Activated T-cell treated with anti-CD3 and anti-CD28 coated beads, Interleukin-2, amount 50 U/mL, for 4 hours (primary cell): ENCODE results near the gene SKIC2. TPM values are rescaled to one million over a fixed set of nuclear protein-coding genes. Genes with fewer than 3 reads are reported as not detected.
"Not testable (repeated sequence)": the region's sequence is repeated elsewhere in the genome, so short reads cannot be mapped to it uniquely, and the experiment has no call there.

ENCODE experiments used
- ATAC-seq, 2 donors: fragments of 200-7000 bp; cut with Tn5 transposase; one replicate each; pipeline ENCODE4 v1.10.0; 2021
- DNase-seq: peaks from one replicate; pipeline ENCODE4 v3.0.0-alpha.2; 2020
- H3K27me3 Mint-ChIP-seq: one replicate; pipeline ENCODE4 v1.8.0; 2021; ENCODE audit warnings: low read depth, mixed read lengths
- H3K36me3 Mint-ChIP-seq: one replicate; pipeline ENCODE4 v1.8.0; 2022; ENCODE audit warnings: mixed read lengths; ENCODE audit not compliant: insufficient read depth
- H3K4me1 Mint-ChIP-seq: one replicate; pipeline ENCODE4 v1.8.0; 2021; ENCODE audit warnings: low read depth, mixed read lengths
- H3K4me3 Mint-ChIP-seq: one replicate; pipeline ENCODE4 v1.8.0; 2021; ENCODE audit warnings: mild to moderate bottlenecking, moderate library complexity, mixed read lengths
- H3K9me3 Mint-ChIP-seq: one replicate; pipeline ENCODE4 v1.8.0; 2021; ENCODE audit warnings: mixed read lengths
- total RNA-seq, 3 donors: library from RNA; stranded (reverse); gene quantifications; one replicate each; pipeline ENCODE4 v1.2.1, GENCODE V29; 2021

Gene SKIC2
- total RNA-seq, 3 donors from 2014 or later: 123 to 157 (median 132) TPM

DNA sequence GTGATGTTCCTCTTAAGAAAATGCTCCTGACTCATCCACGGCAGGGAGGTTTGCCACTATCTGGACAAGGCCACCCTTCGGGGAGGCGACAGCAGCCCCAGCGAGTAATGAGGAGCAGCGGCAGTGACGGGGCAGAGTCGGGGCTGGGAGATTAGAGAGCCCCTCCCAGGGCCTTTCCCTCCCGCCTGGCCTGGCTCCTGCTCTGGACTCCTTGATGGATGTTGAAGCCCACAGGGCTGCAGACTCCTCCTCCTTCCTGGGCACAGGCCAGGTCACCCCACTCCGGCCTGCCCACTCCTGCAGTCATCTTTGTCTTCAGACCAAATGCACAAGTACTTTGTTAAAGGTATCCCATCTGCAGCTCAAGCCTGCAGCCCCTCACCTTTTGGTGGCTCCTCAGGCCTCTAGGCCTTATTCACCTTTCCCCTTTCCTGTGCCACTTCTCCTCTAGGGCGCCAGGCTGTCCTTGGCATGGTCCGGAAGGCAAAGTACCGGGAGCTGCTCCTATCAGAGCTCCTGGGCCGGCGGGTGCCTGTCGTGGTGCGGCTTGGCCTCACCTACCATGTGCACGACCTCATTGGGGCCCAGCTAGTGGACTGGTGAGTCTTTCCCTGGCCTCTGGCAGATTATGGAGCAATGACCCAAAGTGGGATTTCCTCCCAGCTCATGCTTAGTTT is 54.1 kb downstream of the SKIC2 start:
- ATAC-seq, H3K36me3 Mint-ChIP-seq, H3K9me3 Mint-ChIP-seq, H3K4me1 Mint-ChIP-seq, DNase-seq, H3K4me3 Mint-ChIP-seq, H3K27me3 Mint-ChIP-seq: not testable (repeated sequence)

DNA sequence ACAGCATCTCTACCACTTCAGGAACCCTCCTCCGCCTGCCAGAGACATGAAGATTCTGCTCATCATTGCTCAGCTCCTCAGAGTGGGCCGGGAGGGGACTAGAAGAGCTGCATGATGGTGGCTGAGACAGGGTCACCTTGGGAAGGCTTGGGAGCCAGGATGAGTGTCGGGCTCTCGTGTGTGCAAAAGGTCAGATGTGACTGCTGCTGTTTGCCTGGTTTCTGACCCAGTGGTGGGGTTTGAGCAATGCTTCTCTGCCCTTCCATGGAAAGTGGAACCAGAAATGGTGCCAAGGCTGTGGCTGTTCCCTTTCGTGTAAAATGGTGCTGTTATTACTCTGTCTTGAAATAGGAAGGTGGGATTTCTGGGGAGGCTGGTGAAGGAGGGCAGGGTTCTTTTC is 54.8 kb downstream of the SKIC2 start:
- DNase-seq, H3K27me3 Mint-ChIP-seq, H3K4me3 Mint-ChIP-seq, ATAC-seq, H3K4me1 Mint-ChIP-seq, H3K36me3 Mint-ChIP-seq, H3K9me3 Mint-ChIP-seq: not testable (repeated sequence)

DNA sequence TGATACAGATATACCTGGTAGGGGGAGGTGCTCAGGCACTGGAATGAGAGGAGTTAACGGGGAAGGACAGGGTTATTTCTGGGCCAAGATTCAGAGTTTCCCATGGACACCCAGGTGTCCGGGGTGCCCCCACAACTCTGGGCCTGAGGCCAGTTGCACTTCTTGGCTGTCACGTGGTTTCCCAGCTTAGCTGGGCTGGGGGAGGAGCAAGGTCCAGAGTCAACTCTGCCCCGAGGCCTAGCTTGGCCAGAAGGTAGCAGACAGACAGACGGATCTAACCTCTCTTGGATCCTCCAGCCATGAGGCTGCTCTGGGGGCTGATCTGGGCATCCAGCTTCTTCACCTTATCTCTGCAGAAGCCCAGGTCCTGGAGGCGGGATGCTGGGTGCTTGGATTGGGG is 55.6 kb downstream of the SKIC2 start, which contains the start of gene C4B:
Gene C4B (plus strand): TSS at position 249 of the 400 bp plus-strand sequence. CDS start 51 bp downstream, at position 300.
- not testable (repeated sequence) for H3K9me3 Mint-ChIP-seq, DNase-seq, H3K4me3 Mint-ChIP-seq, H3K4me1 Mint-ChIP-seq, H3K27me3 Mint-ChIP-seq, H3K36me3 Mint-ChIP-seq, ATAC-seq

Other genes with a start within 250 kb of the SKIC2 start
- gene LY6G6D, start 243.8 kb upstream of the SKIC2 start, total RNA-seq: not detected
- gene LY6G6C, start 237.4 kb upstream of the SKIC2 start, total RNA-seq: not detected
- gene MPIG6B, start 235.8 kb upstream of the SKIC2 start, total RNA-seq: under 1 TPM in 2 of 3 donors, not detected in 1; 0.33 to 0.55 TPM
- gene DDAH2, start 229.9 kb upstream of the SKIC2 start, total RNA-seq: 1 to 10 TPM; 3.4 to 3.9 (median 3.5) TPM
- 100 to 1,000 TPM; 344 to 370 (median 353) TPM for gene CLIC1, start 222.6 kb upstream of the SKIC2 start, total RNA-seq
- gene MSH5, start 219.2 kb upstream of the SKIC2 start, total RNA-seq: 10 to 100 TPM; 30.9 to 35.4 (median 34.3) TPM
- 10 to 100 TPM in 2 of 3 donors, 1 to 10 TPM in 1; 9.4 to 12.2 (median 12.1) TPM for gene SAPCD1, start 196.5 kb upstream of the SKIC2 start, total RNA-seq
- gene VWA7, start 181.8 kb upstream of the SKIC2 start, total RNA-seq: 1 to 10 TPM; 1.4 TPM
- 100 to 1,000 TPM; 231 to 263 (median 234) TPM for gene VARS1, start 163.4 kb upstream of the SKIC2 start, total RNA-seq
- 100 to 1,000 TPM; 163 to 192 (median 184) TPM for gene LSM2, start 152.2 kb upstream of the SKIC2 start, total RNA-seq
- 1 to 10 TPM; 1.6 to 1.8 (median 1.7) TPM for gene HSPA1L, start 143.9 kb upstream of the SKIC2 start, total RNA-seq
- 10 to 100 TPM; 33.3 to 38.1 (median 34.2) TPM for gene HSPA1A, start 143.6 kb upstream of the SKIC2 start, total RNA-seq
- 10 to 100 TPM; 76.1 to 97.7 (median 93.0) TPM for gene HSPA1B, start 131.4 kb upstream of the SKIC2 start, total RNA-seq
- gene NEU1, start 96.4 kb upstream of the SKIC2 start, total RNA-seq: 10 to 100 TPM; 25.6 to 26.7 (median 26.0) TPM
- under 1 TPM; 0.13 to 0.60 (median 0.20) TPM for gene SLC44A4, start 80.2 kb upstream of the SKIC2 start, total RNA-seq
- 10 to 100 TPM; 52.8 to 70.9 (median 67.8) TPM for gene EHMT2, start 61.5 kb upstream of the SKIC2 start, total RNA-seq
- 1 to 10 TPM; 3.5 to 6.1 (median 5.4) TPM for gene ZBTB12, start 57.1 kb upstream of the SKIC2 start, total RNA-seq
- gene C2, start 31.5 kb upstream of the SKIC2 start, total RNA-seq: 1 to 10 TPM in 1 of 3 donors, under 1 TPM in 2; 0.56 to 1.0 (median 0.95) TPM
- gene CFB, start 13.1 kb upstream of the SKIC2 start, total RNA-seq: 1 to 10 TPM in 2 of 3 donors, under 1 TPM in 1; 0.42 to 1.5 (median 1.4) TPM
- gene NELFE, start 204 bp upstream of the SKIC2 start, total RNA-seq: 100 to 1,000 TPM; 107 to 111 (median 109) TPM
- 1 to 10 TPM; 7.1 to 9.0 (median 8.9) TPM for gene DXO, start 13.0 kb downstream of the SKIC2 start, total RNA-seq
- 1 to 10 TPM; 4.3 to 5.9 (median 5.3) TPM for gene C4A, start 22.9 kb downstream of the SKIC2 start, total RNA-seq
- gene C4B, start 55.6 kb downstream of the SKIC2 start, total RNA-seq: 1 to 10 TPM; 4.9 to 5.3 (median 5.2) TPM
- 1 to 10 TPM in 1 of 3 donors, under 1 TPM in 2; 0.74 to 1.0 (median 0.84) TPM for gene CYP21A2, start 79.2 kb downstream of the SKIC2 start, total RNA-seq
- 1 to 10 TPM; 1.1 to 1.9 (median 1.6) TPM for gene TNXB, start 150.2 kb downstream of the SKIC2 start, total RNA-seq
- gene ATF6B, start 169.1 kb downstream of the SKIC2 start, total RNA-seq: 10 to 100 TPM; 65.2 to 75.2 (median 67.2) TPM
- 1 to 10 TPM; 3.2 to 6.6 (median 4.9) TPM for gene FKBPL, start 171.1 kb downstream of the SKIC2 start, total RNA-seq
- gene PRRT1, start 192.8 kb downstream of the SKIC2 start, total RNA-seq: under 1 TPM; 0.37 to 0.51 (median 0.38) TPM
- 10 to 100 TPM; 18.7 to 27.0 (median 20.2) TPM for gene PPT2, start 195.0 kb downstream of the SKIC2 start, total RNA-seq
- 1 to 10 TPM; 6.4 to 9.6 (median 9.1) TPM for gene EGFL8, start 205.4 kb downstream of the SKIC2 start, total RNA-seq
- 10 to 100 TPM; 27.3 to 28.2 (median 28.1) TPM for gene AGPAT1, start 216.9 kb downstream of the SKIC2 start, total RNA-seq
- gene RNF5, start 219.2 kb downstream of the SKIC2 start, total RNA-seq: 10 to 100 TPM; 40.1 to 49.6 (median 47.1) TPM
- 10 to 100 TPM in 2 of 3 donors, 1 to 10 TPM in 1; 8.9 to 14.7 (median 13.0) TPM for gene AGER, start 225.1 kb downstream of the SKIC2 start, total RNA-seq
- gene PBX2, start 231.0 kb downstream of the SKIC2 start, total RNA-seq: 10 to 100 TPM; 62.2 to 68.2 (median 64.0) TPM
- gene GPSM3, start 233.5 kb downstream of the SKIC2 start, total RNA-seq: 10 to 100 TPM; 37.1 to 47.6 (median 43.4) TPM